Adrenal gland (tissue), 5 donors: ENCODE measurements around the gene UPP2.

Experiments used
- CTCF ChIP-seq, 6 experiments: fragments of 450-650 bp in 4 of 6; fragments of 200-600 bp in 2 of 6; sonication (generic) in 1 of 6; IDR thresholded peaks; 1 replicate in 5 of 6; 2 replicates in 1 of 6; pipeline versions ENCODE4 v1.5.1 to v1.8.0; 2016 to 2021; ENCODE audit warnings: antibody characterized with exemption in 6 of 6, mild to moderate bottlenecking in 2 of 6, moderate library complexity in 1 of 6
- POLR2A ChIP-seq, 2 donors: fragments of 450-650 bp; IDR thresholded peaks; one replicate each; pipeline ENCODE4 v1.6.1; 2017; ENCODE audit warnings: antibody characterized with exemption in 2 of 2, mild to moderate bottlenecking in 2 of 2, moderate library complexity in 1 of 2
- donor health status: DM: no; HTN: no; CAD: no.

GRCh38 chr2:158127380-158127804 is 25.7 kb downstream of the UPP2 start:
- TF ChIP-seq CTCF (IDR thresholded peaks at IDR 0.05) (no peak), POLR2A (IDR thresholded peaks at IDR 0.05) (no peak)
